A204.1 (cell line): ENCODE measurements around the gene RANBP9.
A peak's percentile ranks its signal among the peaks of the same experiment; 100 is the strongest.

Experiments used
- FAIRE-seq: peaks from 2 replicates; lab custom pipeline; 2012; peaks lifted over from hg19 to GRCh38; lab: Jason Lieb, UNC

The RANBP9 gene

GRCh38 chr6:13593720-13594119 lies 117.9 kb downstream of the RANBP9 start:
- FAIRE-seq = no peak

DNA sequence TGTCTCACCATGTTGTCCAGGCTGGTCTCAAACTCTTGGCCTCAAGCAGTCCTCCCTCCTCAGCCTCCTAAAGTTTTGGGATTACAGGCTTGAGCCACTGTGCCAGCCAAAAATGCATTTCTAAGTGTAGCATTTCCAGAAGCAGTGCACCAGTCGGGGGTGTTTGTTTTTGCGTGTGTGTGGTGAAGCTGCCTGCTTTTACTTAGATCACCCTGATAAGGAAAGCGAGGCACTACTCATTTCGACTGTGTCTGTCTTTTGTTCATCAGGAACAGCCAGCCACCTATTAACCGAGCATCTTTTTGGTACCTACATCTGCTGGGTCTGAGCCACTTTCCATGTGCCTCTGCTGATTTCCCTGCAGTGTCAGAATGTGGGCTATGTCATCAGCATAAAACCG lies 118.5 kb downstream of the RANBP9 start:
- no peak for FAIRE-seq

- FAIRE-seq = no peak
These were observed 120.3 kb downstream of the RANBP9 start for GRCh38 chr6:13591205-13591921.

- FAIRE-seq = no peak
These were observed 121.0 kb downstream of the RANBP9 start for GRCh38 chr6:13590574-13591153.

GRCh38 chr6:13589801-13590200 lies 121.8 kb downstream of the RANBP9 start:
- FAIRE-seq = no peak

- no peak for FAIRE-seq
These were observed 124.8 kb downstream of the RANBP9 start for GRCh38 chr6:13586603-13587542.

GRCh38 chr6:13581700-13582229 lies 129.9 kb downstream of the RANBP9 start:
- no peak for FAIRE-seq

DNA sequence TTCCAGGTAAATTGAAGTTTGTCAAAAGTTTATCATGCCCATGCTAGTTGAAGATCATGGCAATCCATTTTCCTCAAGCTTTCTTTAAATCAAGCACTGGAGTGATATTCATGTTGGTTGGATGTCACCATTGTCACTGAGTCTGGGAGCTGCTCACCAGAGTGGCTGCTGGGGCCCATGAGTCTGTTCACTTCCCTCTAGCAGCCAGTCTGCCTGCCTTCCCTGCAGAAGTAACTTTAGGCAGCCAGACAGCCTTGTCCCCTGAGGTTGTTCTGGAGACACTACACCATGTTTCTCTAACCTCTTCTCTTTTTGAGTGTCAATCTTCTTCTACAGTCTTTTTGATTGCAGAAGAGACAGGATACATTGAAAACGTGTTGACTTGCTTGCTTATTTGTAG lies 131.7 kb downstream of the RANBP9 start:
- no peak for FAIRE-seq

GRCh38 chr6:13577926-13578325 lies 133.7 kb downstream of the RANBP9 start:
- FAIRE-seq = no peak

DNA sequence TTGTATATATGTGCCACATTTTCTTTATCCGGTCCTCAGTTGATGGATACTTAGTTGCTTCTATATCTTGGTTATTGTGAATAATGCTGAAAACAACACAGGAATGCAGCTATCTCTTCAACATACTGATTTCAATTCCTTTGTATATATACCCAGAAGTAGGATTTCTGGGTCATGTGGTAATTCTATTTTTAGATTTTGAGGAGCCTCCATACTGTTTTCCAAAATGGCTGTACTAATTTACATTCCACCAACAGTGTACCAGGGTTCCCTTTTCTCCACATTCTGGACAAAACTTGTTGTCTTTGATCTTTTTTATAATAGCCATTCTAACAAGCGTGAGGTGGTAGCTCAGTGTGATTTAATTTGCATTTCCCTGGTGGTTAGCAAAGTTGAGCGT lies 135.6 kb downstream of the RANBP9 start:
- FAIRE-seq = no peak

- FAIRE-seq = no peak
These were observed 136.3 kb downstream of the RANBP9 start for GRCh38 chr6:13575377-13575775.

DNA sequence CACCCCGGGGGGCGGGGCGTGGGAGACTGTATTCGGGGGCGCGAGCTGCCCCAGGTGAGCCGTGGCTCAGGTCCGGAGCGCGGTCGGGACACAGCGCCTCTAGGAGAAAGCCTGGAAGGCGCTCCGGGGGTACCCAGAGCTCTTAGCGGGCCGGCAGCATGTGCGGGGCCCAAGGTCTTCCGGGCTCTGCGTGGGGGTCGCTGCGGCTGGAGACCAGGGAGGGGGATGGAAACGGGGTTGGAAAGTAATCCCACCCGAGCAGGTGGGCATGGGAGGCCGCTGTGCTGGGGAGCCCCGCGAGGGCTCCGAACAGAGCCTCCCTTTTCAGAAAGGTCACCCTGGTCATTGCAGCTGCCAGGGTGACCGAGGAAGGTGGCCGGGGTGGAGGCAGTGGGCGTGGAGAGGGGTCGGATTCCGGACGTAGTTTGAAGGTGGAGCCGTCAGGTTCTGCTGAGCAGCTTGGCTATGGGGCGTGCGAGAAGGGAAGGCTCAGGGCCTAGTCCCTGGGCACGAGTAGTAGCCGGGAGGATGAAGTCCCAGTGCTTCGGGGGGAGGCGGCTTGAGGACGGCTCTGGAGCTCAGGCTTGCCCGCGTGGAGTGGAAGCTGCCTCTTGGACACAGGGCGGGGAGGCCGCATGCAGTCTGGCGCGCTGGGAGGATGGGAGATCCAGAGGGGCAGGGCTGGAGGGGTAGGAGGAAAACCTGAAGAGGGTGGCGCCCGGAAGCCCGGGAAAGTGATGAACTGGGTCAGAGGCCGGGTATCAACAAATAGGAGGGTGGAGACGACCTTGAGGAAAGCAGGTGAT lies 136.9 kb downstream of the RANBP9 start, which contains the start of gene SIRT5:
SIRT5 (plus strand) TSS at position 31 of the 806 bp plus-strand sequence. CDS start 9,510 bp downstream, outside the sequence.
- peak; percentile 71 for FAIRE-seq

DNA sequence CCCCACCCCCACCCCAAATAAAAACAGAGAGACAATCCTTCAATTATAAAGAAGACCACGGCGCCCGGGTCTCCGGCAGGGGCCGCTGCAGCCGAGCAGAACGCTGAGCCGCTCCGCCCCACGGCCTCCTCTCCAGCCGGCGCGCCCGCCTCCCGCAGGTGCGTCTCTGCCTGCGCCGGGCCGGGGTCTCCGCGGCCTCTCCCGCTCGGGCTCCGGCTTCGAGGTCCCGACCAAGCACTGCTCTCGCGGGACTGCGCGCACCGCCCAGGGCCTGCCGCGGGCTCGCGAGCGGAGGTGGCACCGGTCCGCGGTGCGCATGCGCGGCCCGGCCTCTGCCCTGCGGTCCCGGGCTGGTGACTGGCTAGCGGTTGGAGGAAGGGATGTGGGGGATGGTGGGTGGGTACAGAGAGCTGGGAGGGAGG lies 137.5 kb downstream of the RANBP9 start:
- FAIRE-seq = no peak

GRCh38 chr6:13573669-13574110 lies 137.9 kb downstream of the RANBP9 start:
- FAIRE-seq = no peak

DNA sequence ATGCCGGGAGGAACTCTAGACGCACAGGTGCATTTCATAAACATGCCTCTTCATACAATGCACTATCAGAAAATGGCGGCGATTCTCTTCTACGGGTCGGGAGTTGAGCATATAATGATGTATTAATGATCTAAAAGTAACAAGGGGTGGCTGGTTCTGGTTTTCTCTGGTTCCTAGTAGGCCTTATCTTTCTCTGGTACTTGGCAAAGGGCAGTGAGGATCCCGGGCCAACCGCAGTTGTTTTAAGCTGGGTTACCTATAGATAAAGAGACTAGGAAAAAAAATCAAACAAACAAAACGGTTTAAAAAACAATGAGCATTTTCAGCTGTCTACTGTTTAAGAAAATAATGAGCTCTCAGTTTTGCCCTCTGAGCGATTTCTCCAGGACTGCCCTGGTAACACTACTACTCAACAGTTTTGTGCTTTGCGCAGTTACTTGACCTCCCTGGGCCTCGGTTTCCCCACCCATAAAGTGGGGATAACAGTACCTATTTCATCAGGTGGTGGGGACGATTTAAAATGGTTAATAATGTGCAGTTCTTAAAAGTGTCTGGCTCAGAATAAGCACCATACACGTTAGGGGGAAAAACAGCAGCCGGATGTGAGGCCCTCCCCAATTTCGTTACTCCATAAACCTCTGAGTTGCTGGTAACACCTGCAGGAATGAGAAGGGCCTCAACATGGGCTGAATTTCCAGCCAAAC lies 138.5 kb downstream of the RANBP9 start:
- FAIRE-seq = no peak

DNA sequence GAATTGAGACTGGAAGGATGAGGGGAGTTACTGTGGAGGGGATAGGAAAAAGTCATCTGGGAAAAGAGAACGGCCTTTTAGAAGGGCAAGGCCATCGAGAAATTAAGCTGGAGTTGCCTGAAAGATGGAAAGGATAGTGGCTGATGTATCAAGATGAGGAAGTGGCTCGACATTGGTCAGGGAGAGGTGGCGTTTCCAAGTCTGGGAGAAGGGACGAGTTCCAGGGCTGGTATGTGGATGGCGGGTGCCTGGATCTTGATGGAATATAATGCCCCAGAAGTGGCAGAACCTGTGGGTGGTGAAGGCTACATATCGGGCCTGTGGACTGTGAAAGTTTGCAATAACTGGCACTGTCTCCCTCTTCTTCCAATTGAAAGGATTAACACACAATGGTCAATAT lies 139.4 kb downstream of the RANBP9 start:
- no peak for FAIRE-seq
